ENCODE data around the gene PDIA5. TPM values are rescaled to one million over a fixed set of nuclear protein-coding genes. Genes with fewer than 3 reads are reported as not detected.
A peak's percentile ranks its signal among the peaks of the same experiment; 100 is the strongest.

PDIA5 gene
- total RNA-seq, 2 donors from 2014 or later: 57.5 to 68.3 TPM

DNA sequence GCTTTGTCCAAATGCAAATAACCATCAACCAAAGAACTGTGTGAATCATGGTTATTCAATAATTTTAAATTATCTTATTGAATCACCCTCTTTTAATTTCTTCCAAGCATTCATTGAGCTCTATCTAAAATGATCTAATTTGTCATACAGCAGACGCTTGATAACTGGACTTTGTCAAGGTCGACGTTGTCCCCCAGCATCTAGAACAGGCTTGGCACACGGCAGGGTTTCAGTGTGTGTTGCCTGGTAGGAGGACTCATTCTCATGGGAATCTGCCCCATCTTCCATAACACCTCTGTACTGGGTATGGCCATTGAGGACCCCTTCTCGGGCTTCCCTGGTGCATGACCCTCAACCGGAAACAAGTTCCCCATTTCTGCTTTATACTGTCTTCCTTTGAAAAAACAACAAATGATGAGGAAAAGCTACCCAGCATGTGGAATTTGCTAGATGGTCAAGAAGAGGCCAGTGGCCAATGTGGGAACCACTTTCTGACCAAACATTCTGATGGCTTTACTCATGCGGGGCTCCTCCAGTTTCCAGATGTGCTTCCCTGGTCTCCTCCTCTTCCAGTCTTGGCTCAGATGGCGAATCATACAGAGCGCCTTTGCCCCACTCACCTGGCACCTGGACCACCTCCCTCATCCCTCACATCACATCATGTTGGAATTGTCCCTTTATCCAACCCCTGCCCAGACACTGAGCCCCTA lies 93.3 kb downstream of the PDIA5 start:
- no peak overlapping the region for H3K27ac Mint-ChIP-seq
- peaks cover 62% of the 10 kb centered on the region for H3K36me3 Mint-ChIP-seq (ENCODE audit: low read depth)
- no peak overlapping the region for H3K9ac ChIP-seq (ENCODE audit: extremely low read depth, low read length, poor library complexity, severe bottlenecking)
- no peaks in the 10 kb centered on the region for H3K27me3 Mint-ChIP-seq (ENCODE audit: insufficient read depth)
- H3K4me1 ChIP-seq (ENCODE audit: control insufficient read depth, insufficient read depth, low read length): no peaks in the 10 kb centered on the region
- TF ChIP-seq, protein P1, sequence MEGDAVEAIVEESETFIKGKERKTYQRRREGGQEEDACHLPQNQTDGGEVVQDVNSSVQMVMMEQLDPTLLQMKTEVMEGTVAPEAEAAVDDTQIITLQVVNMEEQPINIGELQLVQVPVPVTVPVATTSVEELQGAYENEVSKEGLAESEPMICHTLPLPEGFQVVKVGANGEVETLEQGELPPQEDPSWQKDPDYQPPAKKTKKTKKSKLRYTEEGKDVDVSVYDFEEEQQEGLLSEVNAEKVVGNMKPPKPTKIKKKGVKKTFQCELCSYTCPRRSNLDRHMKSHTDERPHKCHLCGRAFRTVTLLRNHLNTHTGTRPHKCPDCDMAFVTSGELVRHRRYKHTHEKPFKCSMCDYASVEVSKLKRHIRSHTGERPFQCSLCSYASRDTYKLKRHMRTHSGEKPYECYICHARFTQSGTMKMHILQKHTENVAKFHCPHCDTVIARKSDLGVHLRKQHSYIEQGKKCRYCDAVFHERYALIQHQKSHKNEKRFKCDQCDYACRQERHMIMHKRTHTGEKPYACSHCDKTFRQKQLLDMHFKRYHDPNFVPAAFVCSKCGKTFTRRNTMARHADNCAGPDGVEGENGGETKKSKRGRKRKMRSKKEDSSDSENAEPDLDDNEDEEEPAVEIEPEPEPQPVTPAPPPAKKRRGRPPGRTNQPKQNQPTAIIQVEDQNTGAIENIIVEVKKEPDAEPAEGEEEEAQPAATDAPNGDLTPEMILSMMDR (conservative IDR thresholded peaks at IDR 0.05): no peak
- no peaks in the 10 kb centered on the region for H3K4me1 Mint-ChIP-seq
- no peak overlapping the region for H3K4me3 Mint-ChIP-seq
- H3K27me3 ChIP-seq (ENCODE audit: control insufficient read depth, insufficient read depth, low read length, poor library complexity, severe bottlenecking): no peaks in the 10 kb centered on the region
- 83 to 84% methylated on average over 6 to 9 of the region's 9 CpGs for WGBS, 2 experiments (ENCODE audit: insufficient coverage in 1 of 2, insufficient read length in 1 of 2)
- no peak overlapping the region for H3K4me3 ChIP-seq (ENCODE audit: low read length)
- peaks cover 8% of the 10 kb centered on the region for H3K9me3 Mint-ChIP-seq
- DNase-seq: peak; percentile 32
- no peak overlapping the region for H3K27ac ChIP-seq (ENCODE audit: low read depth, low read length)
- peaks cover 13% of the 10 kb centered on the region for H3K9me3 ChIP-seq (ENCODE audit: control insufficient read depth, low read length)
- H3K36me3 ChIP-seq (ENCODE audit: control insufficient read depth, insufficient read depth, low read length): peaks cover 84% of the 10 kb centered on the region

DNA sequence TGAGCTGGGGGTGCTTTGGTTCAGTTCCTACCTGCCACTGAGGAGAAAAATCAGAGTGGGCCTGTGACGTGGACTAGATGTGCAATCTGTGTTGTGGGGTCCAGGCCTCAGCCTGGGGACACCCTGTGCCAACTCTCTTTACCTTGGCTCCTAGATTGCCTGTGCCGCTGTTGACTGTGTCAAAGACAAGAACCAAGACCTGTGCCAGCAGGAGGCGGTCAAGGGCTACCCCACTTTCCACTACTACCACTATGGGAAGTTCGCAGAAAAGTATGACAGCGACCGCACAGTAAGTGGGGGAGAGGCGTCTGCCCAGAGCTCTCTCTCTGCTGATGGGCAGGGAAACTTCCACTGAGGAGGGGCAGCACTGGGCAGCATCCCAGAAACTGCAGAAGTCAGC lies 94.3 kb downstream of the PDIA5 start:
- DNase-seq: peak; percentile 85
- TF ChIP-seq, protein P1 (conservative IDR thresholded peaks at IDR 0.05): peak; percentile 76
- Mint-ChIP-seq H3K4me3 (no peak overlapping the region), H3K36me3 (ENCODE audit: low read depth) (peaks cover 68% of the 10 kb centered on the region), H3K4me1 (no peaks in the 10 kb centered on the region), H3K9me3 (peaks cover 11% of the 10 kb centered on the region), H3K27ac (no peak overlapping the region), H3K27me3 (ENCODE audit: insufficient read depth) (no peaks in the 10 kb centered on the region)
- Histone ChIP-seq H3K4me3 (ENCODE audit: low read length) (no peak overlapping the region), H3K27ac (ENCODE audit: low read depth, low read length) (no peak overlapping the region), H3K36me3 (ENCODE audit: control insufficient read depth, insufficient read depth, low read length) (peaks cover 85% of the 10 kb centered on the region), H3K9ac (ENCODE audit: extremely low read depth, low read length, poor library complexity, severe bottlenecking) (no peak overlapping the region), H3K27me3 (ENCODE audit: control insufficient read depth, insufficient read depth, low read length, poor library complexity, severe bottlenecking) (no peaks in the 10 kb centered on the region), H3K9me3 (ENCODE audit: control insufficient read depth, low read length) (peaks cover 23% of the 10 kb centered on the region), H3K4me1 (ENCODE audit: control insufficient read depth, insufficient read depth, low read length) (no peaks in the 10 kb centered on the region)
- WGBS, 2 experiments (ENCODE audit: insufficient coverage in 1 of 2, insufficient read length in 1 of 2): 92 to 98% methylated on average over 4 to 7 of the region's 7 CpGs

- Histone ChIP-seq H3K9ac (ENCODE audit: extremely low read depth, low read length, poor library complexity, severe bottlenecking) (no peak overlapping the region), H3K9me3 (ENCODE audit: control insufficient read depth, low read length) (peaks cover 39% of the 10 kb centered on the region), H3K4me1 (ENCODE audit: control insufficient read depth, insufficient read depth, low read length) (no peaks in the 10 kb centered on the region), H3K36me3 (ENCODE audit: control insufficient read depth, insufficient read depth, low read length) (peaks cover 84% of the 10 kb centered on the region), H3K27ac (ENCODE audit: low read depth, low read length) (no peak overlapping the region), H3K27me3 (ENCODE audit: control insufficient read depth, insufficient read depth, low read length, poor library complexity, severe bottlenecking) (no peaks in the 10 kb centered on the region), H3K4me3 (ENCODE audit: low read length) (no peak overlapping the region)
- peak overlapping the region; percentile 61 for H3K27ac Mint-ChIP-seq
- H3K27me3 Mint-ChIP-seq (ENCODE audit: insufficient read depth): no peaks in the 10 kb centered on the region
- TF ChIP-seq, protein P1 (conservative IDR thresholded peaks at IDR 0.05): no peak
- DNase-seq: no peak
- H3K36me3 Mint-ChIP-seq (ENCODE audit: low read depth): peaks cover 81% of the 10 kb centered on the region
- no peaks in the 10 kb centered on the region for H3K4me1 Mint-ChIP-seq
- no peak overlapping the region for H3K4me3 Mint-ChIP-seq
- H3K9me3 Mint-ChIP-seq: peaks cover 19% of the 10 kb centered on the region
- 95 to 99% methylated on average over 3 to 4 of the region's 4 CpGs for WGBS, 2 experiments (ENCODE audit: insufficient coverage in 1 of 2, insufficient read length in 1 of 2)
These were observed 96.3 kb downstream of the PDIA5 start for GRCh38 chr3:123163141-123163540.
